NK-92 treated with Interleukin-12 subunit alpha and Interleukin-12 subunit beta, amount 100 ng/mL, for 24 hours (cell line): ENCODE measurements around the gene CCL24.
"Not testable (repeated sequence)": the region's sequence is repeated elsewhere in the genome, so short reads cannot be mapped to it uniquely, and the experiment has no call there.

Experiments used
- DNase-seq: peaks from one replicate; lab custom pipeline; 2025; lab: John Stamatoyannopoulos, UW

The CCL24 gene

DNA sequence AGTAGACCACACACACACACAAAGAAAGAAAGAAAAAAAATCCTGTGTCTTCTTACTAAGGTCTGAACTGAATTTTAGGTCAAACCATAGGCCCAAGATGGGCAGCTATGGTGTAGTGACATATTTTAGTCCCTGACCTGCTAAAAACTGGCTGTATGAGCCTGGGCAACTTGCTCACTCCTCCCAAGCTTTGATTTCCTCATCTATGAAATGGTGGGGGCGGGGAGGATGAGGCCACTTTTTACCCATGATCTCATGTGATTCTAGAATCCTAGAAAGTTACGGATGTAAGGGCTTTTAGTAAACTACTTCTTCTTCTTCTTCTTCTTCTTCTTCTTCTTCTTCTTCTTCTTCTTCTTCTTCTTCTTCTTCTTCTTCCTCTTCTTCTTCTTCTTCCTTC lies 6.1 kb upstream of the CCL24 start:
- DNase-seq: no peak

DNA sequence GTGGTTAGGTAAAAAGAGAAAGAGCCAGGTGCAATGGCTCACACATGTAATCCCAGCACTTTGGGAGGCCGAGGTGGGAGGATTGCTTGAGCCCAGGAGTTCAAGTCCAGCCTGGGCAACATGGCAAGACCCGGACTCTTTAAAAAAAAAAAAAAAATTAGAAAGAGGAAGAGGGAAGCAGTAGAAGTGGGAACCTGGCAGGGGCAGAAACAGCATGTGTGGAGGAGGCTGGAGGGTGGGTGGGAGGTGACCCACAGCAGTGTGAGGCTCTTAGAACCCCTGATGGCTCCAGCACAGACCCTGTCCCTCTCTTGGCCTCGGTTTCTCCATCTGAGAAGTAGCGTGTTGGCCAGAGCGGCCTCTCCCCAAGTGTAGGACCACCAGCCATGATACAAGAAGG lies 4.9 kb upstream of the CCL24 start:
- no peak for DNase-seq

DNA sequence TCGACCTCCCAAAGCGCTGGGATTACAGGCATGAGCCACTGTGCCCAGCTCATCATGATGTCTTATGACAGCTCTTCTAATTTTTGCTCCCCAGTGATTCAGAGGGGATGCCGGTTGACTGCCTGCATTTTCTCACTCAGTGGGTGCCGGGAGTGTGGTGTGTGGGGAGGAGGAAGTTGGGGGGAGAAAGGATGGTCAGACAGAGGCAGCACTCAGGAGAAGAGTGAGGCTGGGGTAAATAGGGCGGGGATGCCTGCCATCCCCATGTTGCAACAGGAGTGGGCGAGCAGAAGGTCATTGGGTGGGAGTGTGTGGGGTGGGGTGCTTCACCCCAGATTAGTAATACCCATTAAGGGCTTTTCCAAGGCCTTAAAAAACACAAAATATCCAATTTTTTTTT lies 3.5 kb upstream of the CCL24 start:
- DNase-seq: no peak

DNA sequence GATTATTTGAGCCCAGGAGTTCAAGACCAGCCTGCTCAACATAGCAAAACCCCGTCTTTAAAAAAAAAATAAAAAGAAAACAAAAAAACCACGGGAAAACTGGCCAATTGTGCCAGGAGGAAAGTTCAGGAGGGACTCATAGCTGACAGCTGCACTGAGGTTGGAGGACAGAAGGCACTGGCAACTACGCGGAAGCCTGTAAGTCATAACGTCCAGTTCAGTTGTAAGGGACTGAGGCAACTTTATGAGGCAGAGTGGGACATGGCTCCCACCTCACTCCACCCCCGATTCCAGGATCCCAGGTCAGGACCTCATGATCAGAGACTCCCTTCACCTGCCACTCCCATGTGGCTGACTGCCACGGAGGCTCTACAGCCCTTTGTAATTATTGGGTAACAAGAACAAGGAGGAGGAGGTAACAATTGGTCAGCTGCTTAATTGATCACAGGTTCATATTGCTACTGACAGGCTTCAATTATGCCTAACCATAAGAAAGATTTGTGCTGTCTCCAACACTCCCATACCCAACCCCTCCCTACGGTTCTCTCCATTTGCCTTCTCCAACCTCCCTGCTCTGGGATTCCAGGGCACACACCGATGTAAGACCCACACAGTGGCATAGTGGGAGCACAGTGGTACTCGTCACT lies 1.9 kb upstream of the CCL24 start:
- no peak for DNase-seq

DNA sequence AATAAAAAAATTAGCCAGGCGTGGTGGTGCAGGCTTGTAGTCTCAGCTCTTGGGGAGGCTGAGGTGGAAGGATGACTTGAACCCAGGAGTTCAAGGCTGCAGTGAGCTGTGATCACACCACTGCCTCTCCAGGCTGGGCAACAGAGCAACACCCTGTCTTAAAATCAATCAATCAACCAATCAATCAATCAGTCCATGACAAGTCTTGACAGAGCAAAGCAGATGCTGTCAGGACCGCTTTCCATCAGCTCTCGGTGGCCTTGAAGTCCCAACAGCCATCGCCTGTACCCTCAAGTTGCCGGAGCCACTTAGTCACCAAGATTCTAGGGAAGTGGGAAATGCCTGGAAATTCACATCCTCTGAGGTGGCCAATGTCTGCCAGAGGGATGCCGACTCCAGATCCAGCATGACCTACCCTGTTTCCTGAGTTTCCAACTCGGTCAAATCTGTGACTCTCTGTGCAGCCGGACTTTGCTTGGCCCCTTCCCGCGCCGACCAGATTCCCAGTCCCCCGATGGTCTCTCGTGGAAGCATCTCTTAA lies 871 bp upstream of the CCL24 start:
- no peak for DNase-seq

DNA sequence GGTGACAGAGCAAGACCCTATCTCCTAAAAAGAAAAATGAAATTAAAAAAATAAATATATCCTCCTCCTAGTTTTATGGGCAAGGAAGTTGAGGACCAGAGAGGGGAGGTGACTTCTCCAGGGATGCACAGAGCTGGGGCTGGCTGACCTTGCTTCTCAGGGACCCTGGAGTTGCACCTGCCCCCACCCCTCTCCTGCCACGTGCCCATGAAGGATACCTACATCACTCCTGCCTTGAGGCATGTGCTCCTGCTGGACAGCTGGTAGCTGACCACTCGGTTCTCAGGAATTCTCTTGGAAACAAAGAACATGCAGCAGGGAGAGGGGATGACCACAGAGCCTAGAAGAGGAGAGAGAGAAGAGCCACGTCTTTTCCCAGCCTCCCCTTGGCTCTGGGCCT lies 522 bp downstream of the CCL24 start:
- no peak for DNase-seq

DNA sequence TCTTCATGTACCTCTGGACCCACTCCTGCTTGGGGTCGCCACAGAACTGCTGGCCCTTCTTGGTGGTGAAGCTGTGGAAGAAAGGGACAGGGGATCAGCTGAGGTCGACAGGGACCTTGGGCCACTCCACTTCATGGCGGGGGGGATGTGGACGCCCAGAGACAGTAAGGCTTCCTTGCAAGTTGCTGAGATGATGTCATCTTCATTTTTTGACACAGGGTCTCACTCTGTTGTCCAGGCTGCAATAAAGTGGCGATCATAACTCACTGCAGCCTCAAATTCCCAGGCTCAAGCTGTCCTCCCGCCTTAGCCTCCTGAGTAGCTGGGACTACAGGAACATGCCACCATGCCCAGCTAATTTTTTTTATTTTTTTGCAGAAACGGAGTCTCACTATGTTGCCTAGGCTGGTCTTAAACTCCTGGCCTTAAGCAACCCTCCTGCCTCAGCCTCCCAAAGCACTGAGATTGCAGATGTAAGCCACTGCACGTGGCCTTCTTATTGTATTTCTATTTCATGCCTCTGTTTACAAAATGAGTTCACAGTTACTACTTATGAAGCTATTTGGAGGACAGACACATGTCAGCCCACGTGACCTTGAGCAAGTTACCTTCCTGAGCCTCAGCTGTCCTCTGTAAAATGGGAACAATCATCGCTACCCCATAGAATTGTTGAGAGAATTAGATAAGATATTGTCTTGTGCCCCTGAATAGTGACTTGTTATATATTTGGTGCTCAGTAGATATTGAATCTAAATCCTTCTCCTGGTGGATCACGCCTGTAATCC lies 1.5 kb downstream of the CCL24 start:
- DNase-seq: no peak

DNA sequence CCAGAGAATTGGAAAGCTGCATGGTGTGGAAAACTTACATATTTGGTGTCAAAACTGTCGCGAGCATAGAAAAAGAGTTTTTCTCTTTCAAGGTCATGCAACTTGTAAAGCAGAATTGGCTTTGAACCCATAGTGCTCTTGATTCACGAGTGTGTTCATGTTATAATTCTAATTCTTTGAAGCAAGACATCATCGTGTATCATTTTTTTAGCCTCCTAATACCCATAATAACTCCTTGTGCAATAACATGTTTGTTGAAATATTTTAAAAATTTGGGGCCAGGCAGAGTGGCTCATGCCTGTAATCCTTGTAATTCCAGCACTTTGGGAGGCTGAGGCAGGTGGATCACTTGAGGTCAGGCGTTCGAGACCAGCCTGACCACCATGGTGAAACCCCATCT lies 4.2 kb downstream of the CCL24 start:
- no peak for DNase-seq

DNA sequence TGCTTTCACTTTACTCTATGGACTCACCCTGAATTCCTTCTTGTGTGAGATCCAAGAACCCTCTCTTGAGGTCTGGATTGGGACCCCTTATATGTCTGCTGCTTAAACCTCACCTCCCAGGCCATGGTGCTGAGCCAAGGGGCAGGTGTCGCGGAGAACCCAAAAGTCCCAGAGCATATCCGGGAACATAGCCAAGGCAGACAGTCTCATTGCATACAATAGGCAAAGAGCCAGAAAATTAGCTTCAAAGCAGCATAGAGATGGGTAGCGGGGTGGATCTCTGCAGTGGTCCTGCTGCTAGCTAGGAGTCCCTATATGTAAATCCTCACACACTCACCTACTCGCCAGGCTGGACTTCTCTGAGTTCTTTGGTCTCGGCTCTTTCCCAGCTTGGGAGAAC lies 5.5 kb downstream of the CCL24 start:
- DNase-seq: no peak

DNA sequence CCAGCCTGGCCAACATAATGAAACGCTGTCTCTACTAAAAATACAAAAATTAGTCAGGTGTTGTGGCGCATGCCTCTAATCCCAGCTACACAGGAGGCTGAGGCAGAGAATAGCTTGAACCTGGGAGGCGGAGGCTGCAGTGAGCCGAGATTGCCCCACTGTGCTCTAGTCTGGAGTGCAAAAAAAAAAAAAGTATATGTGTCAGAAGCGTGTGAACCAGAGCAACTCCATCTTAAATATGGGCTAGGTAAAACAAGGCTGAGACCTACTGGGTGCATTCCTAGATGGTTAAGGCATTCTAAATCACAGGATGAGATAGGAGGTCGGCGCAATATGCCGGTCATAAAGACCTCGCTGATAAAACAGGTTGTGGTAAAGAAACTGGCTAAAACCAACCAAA lies 6.2 kb downstream of the CCL24 start:
- DNase-seq: no peak

DNA sequence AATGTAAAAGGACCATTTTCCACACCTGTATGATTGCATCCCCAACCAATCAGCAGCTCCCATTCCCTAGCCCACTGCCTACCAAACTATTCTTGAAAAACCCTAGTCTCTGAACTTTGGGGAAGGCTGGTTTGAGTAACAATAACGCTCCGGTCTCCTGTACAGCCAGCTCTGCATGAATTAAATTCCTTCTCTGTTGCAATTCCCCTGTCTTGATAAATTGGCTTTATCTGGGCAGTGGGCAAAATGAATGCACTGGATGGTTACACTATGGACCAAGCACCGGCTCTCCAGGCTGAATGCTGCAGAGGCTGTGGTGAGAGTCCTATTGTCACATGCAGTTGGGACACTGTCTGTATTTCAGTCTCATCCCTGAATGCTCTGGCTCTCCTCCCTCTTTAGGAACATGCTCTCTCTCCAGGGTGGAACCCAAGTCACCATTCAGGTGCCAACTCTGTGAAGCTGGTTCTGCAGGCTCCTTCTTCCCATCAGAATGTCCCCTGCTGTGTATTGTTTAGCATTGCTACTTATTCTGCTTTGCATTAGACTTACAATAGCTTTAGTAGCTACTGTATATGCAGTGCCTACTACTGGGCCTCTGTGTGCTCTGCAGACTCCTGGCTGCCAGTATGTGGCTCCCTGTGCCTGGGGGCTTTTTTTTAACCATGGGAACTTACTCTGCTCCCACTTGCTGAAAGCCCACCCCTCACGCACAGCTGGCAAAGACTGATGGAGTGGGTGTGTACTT lies 6.9 kb downstream of the CCL24 start:
- DNase-seq: no peak

DNA sequence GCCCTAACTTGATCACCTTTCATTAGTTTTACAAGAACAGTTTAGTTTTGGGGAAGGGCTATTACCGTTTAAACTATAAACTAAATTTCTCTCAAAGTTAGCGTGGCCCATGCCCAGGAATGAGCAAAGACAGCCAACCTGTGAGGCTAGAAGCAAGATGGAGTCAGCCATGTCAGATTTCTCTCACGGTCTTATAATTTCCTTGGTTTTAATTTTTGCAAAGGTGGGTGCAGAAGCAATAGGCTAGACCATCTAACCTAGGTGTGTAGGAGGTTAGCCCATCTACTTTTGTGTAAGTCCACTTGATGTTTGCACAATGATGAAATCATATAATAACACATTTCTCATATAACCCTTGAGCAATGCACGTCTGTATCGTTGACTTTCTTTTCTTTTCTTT lies 8.9 kb downstream of the CCL24 start:
- no peak for DNase-seq

DNA sequence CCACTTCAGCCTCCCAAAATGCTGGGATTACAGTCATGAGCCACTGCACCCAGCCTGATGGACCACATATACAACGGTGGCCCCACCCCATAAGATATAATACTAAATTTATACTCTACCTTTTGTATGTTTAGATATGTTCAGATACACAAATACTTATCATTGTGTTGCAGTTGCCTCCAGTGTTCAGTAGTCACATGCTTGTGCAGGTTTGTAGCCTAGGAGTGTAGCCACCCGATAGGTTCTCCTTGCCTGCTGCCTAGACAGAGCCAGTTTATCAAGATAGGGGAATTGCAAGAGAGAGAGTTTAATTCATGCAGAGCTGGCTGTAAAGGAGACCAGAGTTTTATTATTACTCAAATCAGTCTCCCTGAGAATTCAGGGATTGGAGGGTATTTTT lies 9.6 kb downstream of the CCL24 start:
- DNase-seq: no peak

DNA sequence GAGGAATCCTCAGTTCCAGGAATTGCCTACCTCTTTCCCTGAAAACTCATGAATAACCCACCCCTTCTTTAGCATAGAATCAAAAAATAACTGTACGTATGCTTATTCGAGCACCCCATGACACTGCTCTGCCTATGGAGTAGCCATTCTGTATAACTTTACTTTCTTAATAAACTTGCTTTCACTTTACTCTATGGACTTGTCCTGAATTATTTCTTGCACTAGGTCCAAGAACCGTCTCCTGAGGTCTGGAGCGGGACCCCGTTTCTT lies 11.1 kb downstream of the CCL24 start:
- DNase-seq: no peak

DNA sequence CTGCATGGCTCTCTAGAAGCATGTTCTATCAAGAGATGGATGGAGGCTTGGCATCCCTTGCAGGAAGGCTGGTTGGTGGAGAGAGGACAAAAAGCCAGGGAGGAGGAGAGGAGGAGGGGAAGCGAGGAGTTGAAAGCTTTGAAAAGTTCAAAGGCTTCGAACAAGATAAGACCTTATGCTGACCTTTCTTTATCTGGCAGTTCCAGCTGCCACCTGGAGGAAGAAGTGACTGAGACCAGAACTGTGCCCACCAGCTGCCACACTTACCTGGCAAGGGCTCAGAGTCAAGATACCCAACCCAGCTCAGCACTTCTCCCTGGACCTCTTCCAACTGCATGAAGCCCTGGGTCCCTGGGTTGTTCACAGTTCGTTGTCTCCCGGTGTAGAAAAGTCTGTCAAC lies 14.8 kb downstream of the CCL24 start:
- no peak for DNase-seq

DNA sequence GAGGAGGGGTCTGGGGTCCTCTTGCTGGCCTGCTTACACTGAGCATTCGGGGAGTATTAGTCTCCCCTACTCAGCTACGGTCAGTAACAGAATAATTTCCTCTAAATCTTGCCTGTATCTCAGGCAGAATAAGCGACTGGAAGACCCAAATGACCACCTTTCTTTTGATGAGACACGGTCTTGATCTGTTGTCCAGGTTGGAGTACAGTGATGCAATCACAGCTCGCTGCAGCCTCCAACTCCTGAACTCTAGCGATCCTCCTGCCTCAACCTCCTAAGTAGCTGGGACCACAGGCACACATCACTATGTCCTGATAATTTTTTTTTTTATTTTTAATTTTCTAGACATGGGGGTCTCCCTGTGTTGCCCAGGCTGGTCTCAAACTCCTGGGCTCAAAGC lies 17.2 kb downstream of the CCL24 start:
- no peak for DNase-seq

DNA sequence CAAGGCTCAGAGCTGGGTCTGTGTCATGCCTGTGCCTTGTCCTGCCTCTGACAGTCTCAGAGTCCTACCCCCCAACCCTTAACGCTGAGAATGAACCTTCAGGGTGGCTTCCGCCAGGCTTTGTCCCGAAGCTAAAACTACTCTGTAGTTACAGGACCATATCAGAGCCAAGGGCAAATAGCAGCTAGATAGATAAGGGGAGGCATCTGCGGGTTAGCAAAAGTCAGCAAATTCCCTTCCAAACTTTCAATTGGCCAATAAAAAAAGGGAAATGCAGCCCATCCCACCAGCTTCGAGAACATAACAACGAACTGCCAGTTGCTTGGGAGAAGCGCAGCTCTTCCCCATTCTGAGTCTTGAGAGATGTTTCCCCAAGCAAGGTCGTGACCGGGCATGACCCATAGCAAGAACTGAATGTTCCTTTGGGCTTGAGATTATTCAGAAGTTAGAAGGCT lies 17.7 kb downstream of the CCL24 start:
- no peak for DNase-seq

DNA sequence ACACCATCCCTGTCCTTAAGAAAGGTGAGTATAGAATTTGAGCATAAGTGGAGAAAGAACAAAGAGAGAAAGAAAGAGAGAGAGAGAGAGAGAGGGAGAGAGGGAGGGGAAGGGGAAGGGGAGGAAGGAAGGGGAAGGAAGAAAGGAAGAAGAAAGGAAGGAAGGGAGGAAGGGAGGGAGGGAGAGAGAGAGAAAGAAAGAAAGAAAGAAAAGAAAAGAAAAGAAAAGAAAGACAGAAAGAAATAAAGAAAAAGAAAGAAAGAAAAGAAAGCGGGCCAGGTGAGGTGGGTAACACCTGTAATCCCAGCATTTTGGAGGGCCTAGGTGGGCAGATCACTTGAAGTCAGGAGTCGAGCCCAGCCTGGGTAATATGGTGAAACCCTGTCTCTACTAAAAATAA lies 19.9 kb downstream of the CCL24 start:
- no peak for DNase-seq

DNA sequence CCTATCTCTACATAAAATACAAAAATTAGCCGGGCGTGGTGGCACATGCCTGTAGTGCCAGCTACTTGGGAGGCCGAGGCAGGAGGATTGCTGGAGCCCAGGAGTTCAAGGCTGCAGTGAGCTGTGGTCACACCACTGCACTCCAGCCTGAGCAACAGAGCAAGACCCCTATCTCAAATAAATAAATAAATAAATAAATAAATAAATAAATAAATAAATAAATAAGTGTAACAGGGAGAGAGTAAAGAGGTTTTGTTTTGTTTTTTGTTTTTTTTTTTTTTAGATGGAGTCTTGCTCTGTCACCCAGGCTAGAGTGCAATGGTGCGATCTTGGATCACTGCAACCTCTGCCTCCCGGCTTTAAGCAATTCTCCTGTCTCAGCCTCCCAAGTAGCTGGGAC lies 21.0 kb downstream of the CCL24 start:
- not testable (repeated sequence) for DNase-seq

DNA sequence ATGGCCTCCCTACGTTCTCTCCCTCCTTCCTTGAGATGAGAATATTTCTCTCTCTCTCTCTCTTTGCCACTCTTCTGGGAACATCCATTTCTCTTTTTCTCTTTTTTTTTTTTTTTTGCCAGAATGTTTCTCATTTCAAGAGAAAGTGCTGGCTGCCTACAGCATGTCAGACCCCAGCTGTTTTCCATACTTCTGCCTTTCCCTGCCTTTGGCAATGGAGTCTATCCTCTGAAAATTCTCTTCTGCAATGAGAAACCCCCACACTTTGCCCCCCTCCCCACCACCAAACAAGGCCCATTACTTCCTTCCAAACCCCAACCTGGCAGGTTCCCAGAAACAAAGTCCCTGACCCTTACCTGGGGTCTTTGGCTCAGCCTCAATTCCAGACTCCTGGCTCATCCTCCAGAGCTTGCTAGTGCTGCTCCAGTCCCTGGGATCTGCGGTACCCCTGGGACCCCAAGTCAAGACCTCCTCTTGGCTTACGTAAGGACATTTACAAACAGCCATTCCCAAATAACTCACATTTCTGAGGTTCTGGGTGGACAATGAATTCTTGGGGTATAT lies 24.2 kb downstream of the CCL24 start:
- DNase-seq: no peak

DNA sequence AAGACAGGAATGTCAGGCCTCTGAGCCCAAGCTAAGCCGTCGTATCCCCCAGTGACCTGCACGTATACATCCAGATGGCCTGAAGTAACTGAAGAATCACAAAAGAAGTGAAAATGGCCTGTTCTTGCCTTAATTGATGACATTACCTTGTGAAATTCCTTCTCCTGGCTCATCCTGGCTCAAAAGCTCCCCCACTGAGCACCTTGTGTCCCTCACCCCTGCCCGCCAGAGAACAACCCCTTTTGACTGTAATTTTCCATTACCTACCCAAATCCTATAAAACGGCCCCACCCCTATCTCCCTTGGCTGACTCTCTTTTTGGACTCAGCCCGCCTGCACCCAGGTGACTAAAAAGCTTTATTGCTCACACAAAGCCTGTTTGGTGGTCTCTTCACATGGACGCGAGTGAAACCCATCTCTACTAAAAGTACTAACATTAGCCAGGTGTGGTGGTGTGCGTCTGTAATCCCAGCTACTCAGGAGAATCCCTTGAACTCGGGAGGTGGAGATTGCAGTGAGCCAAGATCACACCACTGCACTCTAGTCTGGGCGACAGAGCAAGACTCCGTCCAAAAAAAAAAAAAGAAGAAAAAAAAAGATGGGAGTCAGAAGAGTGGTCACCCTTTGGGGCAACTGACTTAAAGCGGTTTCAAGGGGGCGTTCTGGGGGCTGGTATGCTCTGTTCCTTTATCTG lies 25.3 kb downstream of the CCL24 start:
- not testable (repeated sequence) for DNase-seq

DNA sequence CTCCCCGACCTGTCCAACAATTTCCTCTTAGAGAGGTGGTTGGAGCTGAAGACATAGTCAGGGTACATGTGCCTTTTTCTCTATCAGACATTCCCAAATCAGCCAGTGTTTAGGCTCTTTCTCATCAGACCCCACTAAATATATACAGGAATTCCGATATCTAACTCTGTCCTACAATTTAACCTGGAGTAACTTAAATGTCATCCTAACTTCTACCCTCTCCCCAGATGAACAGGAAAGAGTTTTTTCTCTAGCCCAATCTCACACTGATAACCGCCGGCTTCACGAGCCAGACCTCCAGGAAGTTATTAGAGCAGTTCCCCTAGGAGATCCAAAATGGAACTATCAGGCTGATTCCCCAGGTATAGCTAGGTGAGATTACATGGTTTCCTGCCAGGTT lies 30.5 kb downstream of the CCL24 start:
- DNase-seq: not testable (repeated sequence)
